Transverse colon (tissue), 4 donors: Measurements from ENCODE around the gene TBPL2. TPM values are rescaled to one million over a fixed set of nuclear protein-coding genes. Genes with fewer than 3 reads are reported as not detected.

Experiments used
- DNase-seq: peaks from one replicate; pipeline ENCODE4 v3.0.0-alpha.2; 2019
- H3K27ac ChIP-seq, 4 donors: fragments of 200-600 bp; sonication (generic); 2 replicates each; pipeline ENCODE4 v1.5.1; 2016 to 2018; ENCODE audit warnings: inconsistent platforms in 4 of 4
- H3K27me3 ChIP-seq: fragments of 200-600 bp; sonication (generic); 2 replicates; pipeline ENCODE4 v1.5.1; 2017; ENCODE audit warnings: inconsistent platforms
- H3K36me3 ChIP-seq, 4 donors: fragments of 200-600 bp; sonication (generic); 2 replicates each; pipeline ENCODE4 v1.5.1; 2017 to 2019; ENCODE audit warnings: inconsistent platforms in 4 of 4
- H3K4me1 ChIP-seq, 4 donors: fragments of 200-600 bp; sonication (generic); 2 replicates each; pipeline ENCODE4 v1.5.1; 2017 to 2020; ENCODE audit warnings: inconsistent platforms in 4 of 4
- H3K4me3 ChIP-seq, 4 donors: fragments of 200-600 bp; sonication (generic); 1 replicate in 1 of 4; 2 replicates in 3 of 4; pipeline versions ENCODE4 v1.5.1 to v1.6.1; 2017 to 2019; ENCODE audit warnings: inconsistent platforms in 4 of 4
- H3K9me3 ChIP-seq, 2 donors: fragments of 200-600 bp; sonication (generic); 2 replicates each; pipeline ENCODE4 v1.5.1; 2017 to 2019; ENCODE audit warnings: inconsistent platforms in 2 of 2
- EP300 ChIP-seq: sonication (generic); formaldehyde crosslinking; IDR thresholded peaks from one replicate; pipeline ENCODE4 v1.6.1; 2017; ENCODE audit warnings: antibody characterized with exemption, low read depth
- POLR2A ChIP-seq: fragments of 450-650 bp; IDR thresholded peaks from one replicate; pipeline ENCODE4 v1.6.1; 2016; ENCODE audit warnings: antibody characterized with exemption, mild to moderate bottlenecking, moderate library complexity
- POLR2AphosphoS5 ChIP-seq, 3 donors: sonication (generic); formaldehyde crosslinking; IDR thresholded peaks; one replicate each; pipeline ENCODE4 v1.6.1; 2016; ENCODE audit warnings: antibody characterized with exemption in 3 of 3
- WGBS, 2 donors: methylation state at CpG; one replicate each; pipeline ENCODE4 v1.1.5; 2018; ENCODE audit warnings: low coverage in 1 of 2; 5-methylcytosine and 5-hydroxymethylcytosine counted together
- in situ Hi-C, 4 donors: fragments of 200-750 bp; cut with MboI; loops; one replicate each; pipeline versions ENCODE4 v1.15.0 to v1.15.1; 2017; ENCODE audit warnings: low sequenced_read_pairs in 3 of 4, low pct_ligation_motif_present in 1 of 4, low pct_unique_long_range_greater_than_20kb in 1 of 4
- intact Hi-C: fragments of 100-400 bp; cut with DNase I; formaldehyde crosslinking; loops from one replicate; pipeline ENCODE4 v1.15.1; 2023; ENCODE audit warnings: low total_unique reads
- total RNA-seq, 4 donors: library from RNA; depleted of rRNA; stranded (reverse); fragments of >200 nt; gene quantifications; one replicate each; pipeline ENCODE4 v1.1.0, GENCODE V29; 2016
- TF ChIP-seq, protein P1 (sequence below), 5 experiments: fragments of 200-600 bp in 3 of 5; fragments of 450-650 bp in 2 of 5; sonication (generic) in 3 of 5; IDR thresholded peaks; 1 replicate in 2 of 5; 2 replicates in 3 of 5; pipeline ENCODE4 v1.5.1; 2016 to 2017; ENCODE audit warnings: antibody characterized with exemption in 5 of 5, inconsistent platforms in 3 of 5, mild to moderate bottlenecking in 2 of 5, moderate library complexity in 1 of 5

Gene TBPL2
- total RNA-seq, 4 donors from 2014 or later, result not detected

DNA sequence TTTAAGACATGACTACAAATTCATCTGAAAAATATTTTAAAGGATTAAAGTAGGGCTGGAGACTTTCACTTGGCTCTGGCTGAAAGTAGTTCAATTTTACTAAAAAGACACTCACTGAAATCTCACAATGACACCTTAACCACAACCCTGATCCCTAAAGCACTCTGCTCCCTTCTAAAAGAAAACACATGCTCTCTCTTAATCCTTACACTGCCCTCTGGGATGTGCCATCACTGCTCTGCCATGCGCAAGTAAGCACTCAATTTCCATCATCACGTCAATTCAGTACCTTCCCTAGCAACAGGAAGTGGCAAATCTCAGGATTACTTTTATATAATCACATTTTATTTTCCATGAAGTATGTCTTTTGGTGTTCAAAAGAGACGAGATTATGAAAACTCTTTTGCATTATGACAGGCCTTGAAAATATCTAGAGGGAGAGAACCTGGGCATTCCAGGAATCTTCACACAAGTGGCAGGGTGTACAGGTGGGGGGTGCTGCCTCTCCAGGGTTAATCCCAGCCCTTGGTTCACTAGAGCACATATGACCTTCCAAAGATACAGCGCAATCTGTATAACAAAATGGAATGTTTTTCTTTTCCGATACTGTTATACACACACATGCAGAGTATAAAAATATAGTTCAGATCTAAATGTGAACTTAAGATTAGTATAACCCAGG lies 36.1 kb downstream of the TBPL2 start:
- 73 to 87% methylated on average over 5 of the region's 5 CpGs for WGBS, 2 donors
- Histone ChIP-seq H3K27ac (no peak overlapping the region), H3K9me3 (no peaks in the 10 kb centered on the region), H3K4me1 (peaks cover 0 to 3% (median 0%) of the 10 kb centered on the region in 4 donors), H3K36me3 (no peaks in the 10 kb centered on the region), H3K27me3 (no peaks in the 10 kb centered on the region), H3K4me3 (no peak overlapping the region)
- in situ Hi-C loops (no loop called here), intact Hi-C loops (no loop called here)
- DNase-seq, result no peak
- TF ChIP-seq, protein P1, sequence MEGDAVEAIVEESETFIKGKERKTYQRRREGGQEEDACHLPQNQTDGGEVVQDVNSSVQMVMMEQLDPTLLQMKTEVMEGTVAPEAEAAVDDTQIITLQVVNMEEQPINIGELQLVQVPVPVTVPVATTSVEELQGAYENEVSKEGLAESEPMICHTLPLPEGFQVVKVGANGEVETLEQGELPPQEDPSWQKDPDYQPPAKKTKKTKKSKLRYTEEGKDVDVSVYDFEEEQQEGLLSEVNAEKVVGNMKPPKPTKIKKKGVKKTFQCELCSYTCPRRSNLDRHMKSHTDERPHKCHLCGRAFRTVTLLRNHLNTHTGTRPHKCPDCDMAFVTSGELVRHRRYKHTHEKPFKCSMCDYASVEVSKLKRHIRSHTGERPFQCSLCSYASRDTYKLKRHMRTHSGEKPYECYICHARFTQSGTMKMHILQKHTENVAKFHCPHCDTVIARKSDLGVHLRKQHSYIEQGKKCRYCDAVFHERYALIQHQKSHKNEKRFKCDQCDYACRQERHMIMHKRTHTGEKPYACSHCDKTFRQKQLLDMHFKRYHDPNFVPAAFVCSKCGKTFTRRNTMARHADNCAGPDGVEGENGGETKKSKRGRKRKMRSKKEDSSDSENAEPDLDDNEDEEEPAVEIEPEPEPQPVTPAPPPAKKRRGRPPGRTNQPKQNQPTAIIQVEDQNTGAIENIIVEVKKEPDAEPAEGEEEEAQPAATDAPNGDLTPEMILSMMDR (IDR thresholded peaks at IDR 0.05), result no peak
- TF ChIP-seq POLR2A, result no peak
- TF ChIP-seq EP300, result no peak
- TF ChIP-seq POLR2AphosphoS5 (IDR thresholded peaks at IDR 0.05), result no peak

DNA sequence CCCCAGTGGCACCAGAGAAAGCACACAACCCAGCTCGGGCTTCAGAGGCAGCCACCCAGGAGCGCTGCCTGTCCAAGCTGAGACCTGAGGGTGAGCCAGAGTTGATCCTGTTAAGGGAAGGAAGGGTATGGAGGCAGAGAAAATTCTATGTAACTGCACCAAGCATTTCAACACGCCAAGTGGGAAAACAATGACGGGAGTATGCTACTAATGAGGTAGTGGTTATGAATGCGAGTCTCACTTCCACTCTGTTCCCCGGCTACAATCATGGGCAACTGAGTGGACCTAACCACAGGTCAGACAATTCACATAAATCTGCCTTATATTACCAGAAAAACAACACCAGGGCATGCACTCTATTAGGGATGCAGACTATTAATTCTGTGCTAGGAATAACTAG lies 38.7 kb downstream of the TBPL2 start:
- in situ Hi-C loops (no loop called here), intact Hi-C loops (no loop called here)
- H3K27ac ChIP-seq, result no peak overlapping the region
- no peak overlapping the region for H3K4me3 ChIP-seq
- H3K9me3 ChIP-seq, result no peaks in the 10 kb centered on the region
- no peaks in the 10 kb centered on the region for H3K27me3 ChIP-seq
- 75 to 88% methylated on average over 6 of the region's 6 CpGs for WGBS, 2 donors
- TF ChIP-seq EP300 (no peak), POLR2A (no peak), POLR2AphosphoS5 (IDR thresholded peaks at IDR 0.05) (no peak)
- TF ChIP-seq, protein P1 (IDR thresholded peaks at IDR 0.05), result no peak
- peaks cover 0 to 13% (median 0%) of the 10 kb centered on the region in 4 donors for H3K4me1 ChIP-seq
- peaks cover 0 to 4% (median under 1%) of the 10 kb centered on the region in 4 donors for H3K36me3 ChIP-seq
- DNase-seq, result no peak

DNA sequence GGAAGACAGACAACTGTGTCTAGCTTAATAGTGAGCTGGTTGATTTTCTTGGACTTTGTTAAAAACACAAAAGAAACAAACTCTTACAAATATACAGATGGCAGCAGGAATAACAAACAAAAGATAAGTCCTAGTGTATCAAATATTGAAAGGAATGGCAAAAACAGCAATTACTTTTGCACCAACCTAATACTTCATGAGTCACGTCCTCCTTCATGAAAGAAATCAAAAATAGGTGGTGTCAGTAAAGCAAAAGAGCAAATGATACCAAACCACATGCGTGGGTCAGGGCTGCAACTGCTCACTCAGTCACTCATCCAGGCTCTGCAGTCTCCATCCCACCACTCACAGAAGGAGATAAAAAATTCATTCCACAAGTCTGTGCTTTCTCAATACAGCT lies 40.6 kb downstream of the TBPL2 start:
- Histone ChIP-seq H3K4me3 (no peak overlapping the region), H3K27me3 (no peaks in the 10 kb centered on the region), H3K27ac (no peak overlapping the region), H3K4me1 (peaks cover 0 to 13% (median 0%) of the 10 kb centered on the region in 4 donors), H3K9me3 (no peaks in the 10 kb centered on the region), H3K36me3 (peaks cover 0 to 15% (median 6%) of the 10 kb centered on the region in 4 donors)
- no peak for TF ChIP-seq EP300
- TF ChIP-seq, protein P1 (IDR thresholded peaks at IDR 0.05), result no peak
- TF ChIP-seq POLR2A, result no peak
- in situ Hi-C loops (no loop called here), intact Hi-C loops (no loop called here)
- 78 to 79% methylated on average over 2 of the region's 2 CpGs for WGBS, 2 donors
- DNase-seq, result no peak

DNA sequence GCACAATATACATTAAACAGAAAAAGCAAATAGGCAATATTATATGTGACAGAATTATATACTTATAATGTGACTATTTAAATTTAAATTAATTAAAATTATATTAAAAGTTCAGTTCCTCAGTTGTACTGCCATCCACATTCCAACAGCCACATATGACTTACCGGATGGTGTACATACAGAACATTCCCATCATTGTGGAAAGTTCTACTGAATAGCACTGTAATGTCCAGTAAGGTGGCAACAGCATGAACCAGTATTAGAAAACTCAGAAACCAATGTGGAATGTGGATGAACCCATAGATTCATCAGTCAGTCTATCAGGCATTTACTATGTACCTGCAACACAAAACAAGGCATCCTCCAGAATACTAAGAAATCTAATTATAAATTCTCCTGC lies 41.2 kb downstream of the TBPL2 start:
- Histone ChIP-seq H3K36me3 (peaks cover 0 to 20% (median 9%) of the 10 kb centered on the region in 4 donors), H3K4me3 (no peak overlapping the region), H3K27me3 (no peaks in the 10 kb centered on the region), H3K27ac (no peak overlapping the region), H3K9me3 (no peaks in the 10 kb centered on the region), H3K4me1 (peaks cover 0 to 13% (median 0%) of the 10 kb centered on the region in 4 donors)
- DNase-seq, result no peak
- TF ChIP-seq POLR2A (no peak), EP300 (no peak), POLR2AphosphoS5 (IDR thresholded peaks at IDR 0.05) (no peak)
- TF ChIP-seq, protein P1 (IDR thresholded peaks at IDR 0.05), result no peak
- in situ Hi-C loops (no loop called here), intact Hi-C loops (no loop called here)
- WGBS, 2 donors, result 90 to 92% methylated on average over 1 of the region's 1 CpG
